Lower leg skin (tissue), 3 donors: ENCODE data around the gene AP3M1.

Experiments used
- CTCF ChIP-seq, 3 donors: fragments of 450-650 bp; IDR thresholded peaks; one replicate each; pipeline ENCODE4 v1.5.1; 2016; ENCODE audit warnings: antibody characterized with exemption in 3 of 3, mild to moderate bottlenecking in 3 of 3, moderate library complexity in 2 of 3
- POLR2A ChIP-seq, 2 donors: fragments of 450-650 bp; IDR thresholded peaks; one replicate each; pipeline ENCODE4 v1.6.1; 2016 to 2017; ENCODE audit warnings: antibody characterized with exemption in 2 of 2, mild to moderate bottlenecking in 1 of 2, moderate library complexity in 1 of 2

GRCh38 chr10:74083304-74083703 is 67.3 kb downstream of the AP3M1 start:
- no peak for TF ChIP-seq POLR2A (IDR thresholded peaks at IDR 0.05)
- no peak for TF ChIP-seq CTCF (IDR thresholded peaks at IDR 0.05)
